Kidney epithelial cell (primary cell): Measurements from ENCODE around the gene BCKDHA. TPM values are rescaled to one million over a fixed set of nuclear protein-coding genes. Genes with fewer than 3 reads are reported as not detected.

Source experiments
- DNase-seq: peaks from one replicate; pipeline ENCODE4 v3.0.0-alpha.2; 2010; ENCODE audit warnings: low read depth
- H3K27me3 ChIP-seq: 2 replicates; pipeline ENCODE4 v1.6.0; 2011; ENCODE audit warnings: low read length; ENCODE audit not compliant: control insufficient read depth, insufficient read depth
- H3K36me3 ChIP-seq: 2 replicates; pipeline ENCODE4 v1.5.1; 2011; ENCODE audit warnings: low read length; ENCODE audit not compliant: control insufficient read depth, insufficient read depth
- H3K4me3 ChIP-seq: 2 replicates; pipeline ENCODE4 v1.5.1; 2011; ENCODE audit warnings: low read depth, mild to moderate bottlenecking, control low read depth, low read length
- CTCF ChIP-seq: IDR thresholded peaks from 2 replicates; pipeline ENCODE4 v1.5.1; 2011; ENCODE audit warnings: mild to moderate bottlenecking, moderate library complexity, low read length, control low read depth, inconsistent platforms; ENCODE audit not compliant: insufficient read depth, poor library complexity, severe bottlenecking
- total RNA-seq: library from RNA; depleted of rRNA; stranded (reverse); fragments of >200 nt; gene quantifications from 2 replicates; pipeline ENCODE4 v1.2.3, GENCODE V29; 2015

BCKDHA gene
- total RNA-seq, 1 donor from 2014 or later = 49.5 TPM

GRCh38 chr19:41398598-41398997, 980 bp downstream of the BCKDHA start:
- Histone ChIP-seq H3K36me3 (no peaks in the 10 kb centered on the region), H3K4me3 (peak overlapping the region; percentile 74), H3K27me3 (no peaks in the 10 kb centered on the region)
- DNase-seq = no peak
- no peak for TF ChIP-seq CTCF

GRCh38 chr19:41399091-41399490, 1.5 kb downstream of the BCKDHA start:
- TF ChIP-seq CTCF = no peak
- no peak for DNase-seq
- Histone ChIP-seq H3K4me3 (no peak overlapping the region), H3K36me3 (no peaks in the 10 kb centered on the region), H3K27me3 (no peaks in the 10 kb centered on the region)

GRCh38 chr19:41399525-41399924, 1.9 kb downstream of the BCKDHA start:
- TF ChIP-seq CTCF = no peak
- no peak overlapping the region for H3K4me3 ChIP-seq
- no peaks in the 10 kb centered on the region for H3K27me3 ChIP-seq
- H3K36me3 ChIP-seq = no peaks in the 10 kb centered on the region
- DNase-seq = no peak

GRCh38 chr19:41401483-41401882, 3.9 kb downstream of the BCKDHA start:
- Histone ChIP-seq H3K27me3 (no peaks in the 10 kb centered on the region), H3K4me3 (no peak overlapping the region), H3K36me3 (no peaks in the 10 kb centered on the region)
- DNase-seq = no peak
- no peak for TF ChIP-seq CTCF

GRCh38 chr19:41402010-41402409, 4.4 kb downstream of the BCKDHA start:
- DNase-seq = no peak
- no peak for TF ChIP-seq CTCF
- H3K36me3 ChIP-seq = no peaks in the 10 kb centered on the region
- H3K27me3 ChIP-seq = no peaks in the 10 kb centered on the region
- no peak overlapping the region for H3K4me3 ChIP-seq

- DNase-seq = no peak
- Histone ChIP-seq H3K36me3 (no peaks in the 10 kb centered on the region), H3K27me3 (no peaks in the 10 kb centered on the region), H3K4me3 (no peak overlapping the region)
- TF ChIP-seq CTCF = no peak
These were observed 5.8 kb downstream of the BCKDHA start for GRCh38 chr19:41403181-41403970.
